Sigmoid colon (tissue), 3 donors: ENCODE results near the gene GMEB2.

Source experiments
- POLR2A ChIP-seq, 2 donors: fragments of 450-650 bp; IDR thresholded peaks; one replicate each; pipeline ENCODE4 v1.6.1; 2016; ENCODE audit warnings: antibody characterized with exemption in 2 of 2, mild to moderate bottlenecking in 2 of 2, moderate library complexity in 2 of 2
- TF ChIP-seq, protein P1 (sequence below), 4 experiments: fragments of 450-650 bp in 3 of 4; fragments of 200-600 bp in 1 of 4; IDR thresholded peaks; one replicate each; pipeline ENCODE4 v1.5.1; 2016 to 2019; ENCODE audit warnings: antibody characterized with exemption in 4 of 4, mild to moderate bottlenecking in 3 of 4, moderate library complexity in 2 of 4

DNA sequence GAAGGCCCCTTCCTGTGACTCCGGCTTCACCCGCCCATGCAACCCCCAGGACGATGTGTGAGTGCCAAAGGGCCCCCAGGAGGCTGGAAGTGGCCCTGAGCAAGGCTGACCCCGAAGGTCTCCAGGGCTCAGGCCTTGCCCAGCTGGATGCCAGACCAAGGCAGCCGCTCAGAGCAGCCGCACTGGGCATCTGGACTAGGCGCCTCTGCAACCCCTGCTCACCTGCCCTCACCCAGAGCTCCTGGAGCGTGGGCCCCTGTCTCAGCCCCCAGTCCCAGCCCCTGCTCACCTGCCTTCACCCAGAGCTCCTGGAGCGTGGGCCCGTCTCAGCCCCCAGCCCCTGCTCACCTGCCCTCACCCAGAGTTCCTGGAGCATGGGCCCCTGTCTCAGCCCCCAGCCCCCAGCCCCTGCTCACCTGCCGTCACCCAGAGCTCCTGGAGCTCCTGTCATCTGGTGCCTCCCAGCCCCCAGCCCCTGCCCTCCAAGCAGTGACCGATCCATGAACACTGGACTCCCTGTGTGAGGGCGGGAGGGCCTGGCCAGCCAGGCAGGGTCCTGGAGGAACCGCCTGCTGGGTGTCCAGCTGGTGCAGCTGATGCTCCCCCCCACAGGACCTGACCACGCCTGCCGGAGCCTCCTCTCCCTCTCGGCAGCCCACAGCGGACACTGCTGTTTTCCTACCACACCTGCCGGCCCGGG, 80.5 kb downstream of the GMEB2 start:
- TF ChIP-seq, protein P1, sequence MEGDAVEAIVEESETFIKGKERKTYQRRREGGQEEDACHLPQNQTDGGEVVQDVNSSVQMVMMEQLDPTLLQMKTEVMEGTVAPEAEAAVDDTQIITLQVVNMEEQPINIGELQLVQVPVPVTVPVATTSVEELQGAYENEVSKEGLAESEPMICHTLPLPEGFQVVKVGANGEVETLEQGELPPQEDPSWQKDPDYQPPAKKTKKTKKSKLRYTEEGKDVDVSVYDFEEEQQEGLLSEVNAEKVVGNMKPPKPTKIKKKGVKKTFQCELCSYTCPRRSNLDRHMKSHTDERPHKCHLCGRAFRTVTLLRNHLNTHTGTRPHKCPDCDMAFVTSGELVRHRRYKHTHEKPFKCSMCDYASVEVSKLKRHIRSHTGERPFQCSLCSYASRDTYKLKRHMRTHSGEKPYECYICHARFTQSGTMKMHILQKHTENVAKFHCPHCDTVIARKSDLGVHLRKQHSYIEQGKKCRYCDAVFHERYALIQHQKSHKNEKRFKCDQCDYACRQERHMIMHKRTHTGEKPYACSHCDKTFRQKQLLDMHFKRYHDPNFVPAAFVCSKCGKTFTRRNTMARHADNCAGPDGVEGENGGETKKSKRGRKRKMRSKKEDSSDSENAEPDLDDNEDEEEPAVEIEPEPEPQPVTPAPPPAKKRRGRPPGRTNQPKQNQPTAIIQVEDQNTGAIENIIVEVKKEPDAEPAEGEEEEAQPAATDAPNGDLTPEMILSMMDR (IDR thresholded peaks at IDR 0.05): no peak
- no peak for TF ChIP-seq POLR2A (IDR thresholded peaks at IDR 0.05)
